Activated effector memory CD4-positive, alpha-beta T cell treated with anti-CD3 and anti-CD28 coated beads, Interleukin-2, amount 50 U/mL, for 16 hours (primary cell): ENCODE results near the gene ITPR2.
"Not testable (repeated sequence)": the region's sequence is repeated elsewhere in the genome, so short reads cannot be mapped to it uniquely, and the experiment has no call there.

ENCODE experiments used
- DNase-seq: peaks from one replicate; pipeline ENCODE4 v3.0.0-alpha.2; 2020

ITPR2 gene

GRCh38 chr12:26654623-26655022 lies 178.4 kb downstream of the ITPR2 start:
- DNase-seq = no peak

GRCh38 chr12:26651566-26652188 lies 181.3 kb downstream of the ITPR2 start:
- no peak for DNase-seq

- DNase-seq = no peak
These were observed 182.0 kb downstream of the ITPR2 start for GRCh38 chr12:26651036-26651435.

- no peak for DNase-seq
These were observed 184.0 kb downstream of the ITPR2 start for GRCh38 chr12:26648999-26649398.

- no peak for DNase-seq
These were observed 184.4 kb downstream of the ITPR2 start for GRCh38 chr12:26648584-26648983.

- DNase-seq = no peak
These were observed 184.9 kb downstream of the ITPR2 start for GRCh38 chr12:26648066-26648465.

- no peak for DNase-seq
These were observed 185.9 kb downstream of the ITPR2 start for GRCh38 chr12:26647088-26647487.

GRCh38 chr12:26646571-26646970 lies 186.4 kb downstream of the ITPR2 start:
- DNase-seq = no peak

GRCh38 chr12:26644376-26644775 lies 188.6 kb downstream of the ITPR2 start:
- DNase-seq = not testable (repeated sequence)

GRCh38 chr12:26643532-26644315 lies 189.3 kb downstream of the ITPR2 start:
- no peak for DNase-seq

GRCh38 chr12:26642361-26642760 lies 190.6 kb downstream of the ITPR2 start:
- DNase-seq = no peak

- DNase-seq = no peak
These were observed 196.2 kb downstream of the ITPR2 start for GRCh38 chr12:26636710-26637328.

- no peak for DNase-seq
These were observed 199.3 kb downstream of the ITPR2 start for GRCh38 chr12:26633591-26634210.

- no peak for DNase-seq
These were observed 200.2 kb downstream of the ITPR2 start for GRCh38 chr12:26632756-26633155.

- DNase-seq = no peak
These were observed 201.1 kb downstream of the ITPR2 start for GRCh38 chr12:26631846-26632245.

GRCh38 chr12:26630546-26631027 lies 202.4 kb downstream of the ITPR2 start:
- no peak for DNase-seq

- no peak for DNase-seq
These were observed 203.1 kb downstream of the ITPR2 start for GRCh38 chr12:26629864-26630263.

- no peak for DNase-seq
These were observed 204.8 kb downstream of the ITPR2 start for GRCh38 chr12:26628234-26628633.

GRCh38 chr12:26627335-26627734 lies 205.7 kb downstream of the ITPR2 start:
- no peak for DNase-seq

GRCh38 chr12:26623136-26623535 lies 209.9 kb downstream of the ITPR2 start:
- DNase-seq = no peak

- no peak for DNase-seq
These were observed 210.4 kb downstream of the ITPR2 start for GRCh38 chr12:26622601-26623000.

GRCh38 chr12:26621932-26622331 lies 211.1 kb downstream of the ITPR2 start:
- DNase-seq = no peak

- no peak for DNase-seq
These were observed 212.1 kb downstream of the ITPR2 start for GRCh38 chr12:26620907-26621306.

GRCh38 chr12:26617513-26617912 lies 215.5 kb downstream of the ITPR2 start:
- no peak for DNase-seq
